Neuronal stem cell (in vitro differentiated cells): ENCODE data around the gene FAM20B.

Experiments used
- DNase-seq: peaks from one replicate; pipeline ENCODE4 v3.0.0-alpha.2; 2013; ENCODE audit warnings: low spot score
- H2AFZ ChIP-seq: one replicate; pipeline ENCODE4 v1.6.1; 2013; ENCODE audit warnings: mild to moderate bottlenecking, low read length, inconsistent platforms
- H2AK5ac ChIP-seq: 2 replicates; pipeline ENCODE4 v1.6.1; 2013; ENCODE audit warnings: low read depth, mild to moderate bottlenecking, inconsistent platforms, low read length, moderate library complexity, mixed read lengths
- H2BK120ac ChIP-seq: 2 replicates; pipeline ENCODE4 v1.6.1; 2013; ENCODE audit warnings: low read depth, mild to moderate bottlenecking, inconsistent platforms, low read length, moderate library complexity, mixed read lengths
- H2BK12ac ChIP-seq: one replicate; pipeline ENCODE4 v1.6.1; 2013; ENCODE audit warnings: low read length, inconsistent platforms
- H2BK15ac ChIP-seq: 2 replicates; pipeline ENCODE4 v1.6.1; 2013; ENCODE audit warnings: mild to moderate bottlenecking, low read length, inconsistent platforms, mixed read lengths
- H2BK5ac ChIP-seq: one replicate; pipeline ENCODE4 v1.6.1; 2013; ENCODE audit warnings: inconsistent platforms, mild to moderate bottlenecking, low read length, moderate library complexity
- H3K14ac ChIP-seq: one replicate; pipeline ENCODE4 v1.6.1; 2013; ENCODE audit warnings: low read length, inconsistent platforms
- H3K18ac ChIP-seq: 2 replicates; pipeline ENCODE4 v1.6.1; 2013; ENCODE audit warnings: low read length, inconsistent platforms
- H3K23ac ChIP-seq: 2 replicates; pipeline ENCODE4 v1.6.1; 2013; ENCODE audit warnings: low read depth, mild to moderate bottlenecking, mixed read lengths, low read length, inconsistent platforms; ENCODE audit not compliant: poor library complexity
- H3K27ac ChIP-seq: replicated peaks from 3 replicates; pipeline ENCODE4 v1.5.1; 2013; ENCODE audit warnings: low read length, inconsistent platforms
- H3K27me3 ChIP-seq, 3 experiments: 2 replicates each; pipeline ENCODE4 v1.6.1; 2013; ENCODE audit warnings: low read length in 3 of 3, mild to moderate bottlenecking in 2 of 3, inconsistent platforms in 1 of 3, low read depth in 1 of 3, mixed read lengths in 1 of 3, moderate library complexity in 1 of 3; ENCODE audit not compliant: control insufficient read depth in 3 of 3, insufficient read depth in 3 of 3
- H3K36me3 ChIP-seq, 2 donors: replicated peaks in 1 of 2; 2 replicates each; pipeline ENCODE4 v1.6.1; 2013; ENCODE audit warnings: low read length in 2 of 2; ENCODE audit not compliant: control insufficient read depth in 2 of 2, insufficient read depth in 2 of 2
- H3K4ac ChIP-seq: 2 replicates; pipeline ENCODE4 v1.6.1; 2013; ENCODE audit warnings: inconsistent platforms, mild to moderate bottlenecking, low read length, moderate library complexity
- H3K4me1 ChIP-seq, 2 donors: 1 replicate in 1 of 2; 2 replicates in 1 of 2; pipeline ENCODE4 v1.6.1; 2013; ENCODE audit warnings: low read length in 2 of 2, low read depth in 1 of 2; ENCODE audit not compliant: control insufficient read depth in 2 of 2, insufficient read depth in 1 of 2
- H3K4me2 ChIP-seq: one replicate; pipeline ENCODE4 v1.6.1; 2013; ENCODE audit warnings: mild to moderate bottlenecking, low read length, inconsistent platforms; ENCODE audit not compliant: insufficient read depth, poor library complexity, severe bottlenecking
- H3K4me3 ChIP-seq, 2 donors: 2 replicates each; pipeline ENCODE4 v1.5.1; 2013; ENCODE audit warnings: low read length in 2 of 2, mild to moderate bottlenecking in 2 of 2, inconsistent platforms in 1 of 2, moderate library complexity in 1 of 2
- H3K79me1 ChIP-seq: one replicate; pipeline ENCODE4 v1.6.1; 2013; ENCODE audit warnings: low read depth, mild to moderate bottlenecking, inconsistent platforms, low read length, moderate library complexity
- H3K9ac ChIP-seq: one replicate; pipeline ENCODE4 v1.6.1; 2013; ENCODE audit warnings: mild to moderate bottlenecking, low read depth, low read length, inconsistent platforms; ENCODE audit not compliant: poor library complexity
- H3K9me3 ChIP-seq, 2 donors: replicated peaks in 1 of 2; 2 replicates each; pipeline versions ENCODE3 to v1.6.1; 2013; ENCODE audit warnings: low read length in 2 of 2, mild to moderate bottlenecking in 2 of 2, inconsistent platforms in 1 of 2, low read depth in 1 of 2, mixed read lengths in 1 of 2, moderate library complexity in 1 of 2; ENCODE audit not compliant: control insufficient read depth in 2 of 2, insufficient read depth in 1 of 2
- H4K8ac ChIP-seq: one replicate; pipeline ENCODE4 v1.6.1; 2013; ENCODE audit warnings: low read depth, mild to moderate bottlenecking, inconsistent platforms, low read length, moderate library complexity
- H4K91ac ChIP-seq: one replicate; pipeline ENCODE4 v1.6.1; 2013; ENCODE audit warnings: low read length, low read depth, mild to moderate bottlenecking, inconsistent platforms; ENCODE audit not compliant: poor library complexity
- WGBS, 2 donors: extraction: QIAGEN DNeasy Blood & Tissue Kit; methylation state at CpG; one replicate each; pipeline ENCODE4 v1.1.7; 2013; ENCODE audit warnings: missing lambda C conversion rate in 2 of 2, mixed read lengths in 1 of 2; ENCODE audit not compliant: insufficient read length in 2 of 2, insufficient replicate concordance in 1 of 2; ENCODE audit errors: extremely low coverage in 2 of 2; 5-methylcytosine and 5-hydroxymethylcytosine counted together

FAM20B gene

GRCh38 chr1:179119513-179119912 lies 93.8 kb downstream of the FAM20B start:
- no peak for DNase-seq
- H3K36me3 ChIP-seq = peaks cover 10 to 60% of the 10 kb centered on the region in 2 donors

GRCh38 chr1:179120736-179121135 lies 95.0 kb downstream of the FAM20B start:
- WGBS, 2 donors = no CpG with 5 or more reads among the region's 2 CpGs
- Histone ChIP-seq H3K4me2 (no peak overlapping the region), H3K9me3 (no peaks in the 10 kb centered on the region), H4K8ac (no peak overlapping the region), H3K4me1 (no peaks in the 10 kb centered on the region), H3K9ac (no peak overlapping the region), H3K36me3 (peaks cover 10 to 63% of the 10 kb centered on the region in 2 donors), H4K91ac (no peak overlapping the region), H3K14ac (no peak overlapping the region), H3K4me3 (no peak overlapping the region), H2BK15ac (no peak overlapping the region), H2AK5ac (no peak overlapping the region), H3K27ac (no peak overlapping the region), H2BK5ac (no peak overlapping the region), H2BK12ac (no peak overlapping the region), H3K27me3 (no peaks in the 10 kb centered on the region), H3K23ac (no peak overlapping the region), H3K4ac (no peak overlapping the region), H3K79me1 (no peaks in the 10 kb centered on the region), H3K18ac (no peak overlapping the region), H2AFZ (no peak overlapping the region), H2BK120ac (no peak overlapping the region)
- no peak for DNase-seq

More at GRCh38 chr1:179119513-179119912, 93.8 kb downstream of the FAM20B start:
- no peak overlapping the region for H3K4me3 ChIP-seq
- no peak overlapping the region for H2BK12ac ChIP-seq
- H4K8ac ChIP-seq = no peak overlapping the region
- H3K23ac ChIP-seq = no peak overlapping the region
- H3K14ac ChIP-seq = no peak overlapping the region
- no peak overlapping the region for H2BK120ac ChIP-seq
- H3K4me2 ChIP-seq = no peak overlapping the region
- H3K18ac ChIP-seq = no peak overlapping the region
- no peak overlapping the region for H4K91ac ChIP-seq
- no peak overlapping the region for H2AFZ ChIP-seq
- no peaks in the 10 kb centered on the region for H3K79me1 ChIP-seq
- H3K4me1 ChIP-seq = no peaks in the 10 kb centered on the region
- H3K9me3 ChIP-seq = no peaks in the 10 kb centered on the region
- H2AK5ac ChIP-seq = no peak overlapping the region
- H2BK15ac ChIP-seq = no peak overlapping the region
- H2BK5ac ChIP-seq = no peak overlapping the region
- H3K9ac ChIP-seq = no peak overlapping the region
- H3K27me3 ChIP-seq = no peaks in the 10 kb centered on the region
- H3K4ac ChIP-seq = no peak overlapping the region
- H3K27ac ChIP-seq = no peak overlapping the region

- no peak overlapping the region for H2AK5ac ChIP-seq
- no peak overlapping the region for H3K27ac ChIP-seq
- DNase-seq = no peak
- H3K9me3 ChIP-seq = peaks cover 0 to 1% of the 10 kb centered on the region in 2 donors
- H2BK5ac ChIP-seq = no peak overlapping the region
- no peak overlapping the region for H2BK120ac ChIP-seq
- H3K18ac ChIP-seq = no peak overlapping the region
- peaks cover 12 to 68% of the 10 kb centered on the region in 2 donors for H3K36me3 ChIP-seq
- H3K23ac ChIP-seq = no peak overlapping the region
- H3K27me3 ChIP-seq = no peaks in the 10 kb centered on the region
- no peak overlapping the region for H2BK12ac ChIP-seq
- peaks cover 0 to 1% of the 10 kb centered on the region in 2 donors for H3K4me1 ChIP-seq
- no peak overlapping the region for H3K14ac ChIP-seq
- no peak overlapping the region for H3K9ac ChIP-seq
- no peak overlapping the region for H3K4me3 ChIP-seq
- H3K79me1 ChIP-seq = no peaks in the 10 kb centered on the region
- H4K8ac ChIP-seq = no peak overlapping the region
- H3K4ac ChIP-seq = no peak overlapping the region
- H2AFZ ChIP-seq = no peak overlapping the region
- no CpG with 5 or more reads among the region's 7 CpGs for WGBS, 2 donors
- no peak overlapping the region for H3K4me2 ChIP-seq
- no peak overlapping the region for H2BK15ac ChIP-seq
- no peak overlapping the region for H4K91ac ChIP-seq
These were observed 95.7 kb downstream of the FAM20B start for GRCh38 chr1:179121159-179121938.

DNA sequence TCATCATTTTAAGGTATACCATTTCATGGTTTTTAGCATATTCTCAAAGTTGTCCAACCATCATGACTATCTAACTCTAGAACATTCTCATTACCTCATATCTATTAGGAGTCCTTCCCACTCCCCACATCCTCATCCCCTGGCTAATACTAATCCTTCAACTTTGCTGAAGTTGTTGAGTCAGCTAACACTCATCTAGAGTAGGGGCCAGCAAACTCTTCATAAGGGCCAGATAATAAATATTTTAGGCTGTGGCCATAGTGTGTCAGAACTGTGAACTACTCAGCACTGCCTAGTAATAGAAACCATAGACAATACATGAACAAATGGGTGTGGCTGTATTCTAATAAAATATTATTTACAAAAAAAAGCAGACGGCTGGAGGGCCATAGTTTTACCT lies 99.2 kb downstream of the FAM20B start:
- no peak overlapping the region for H3K4ac ChIP-seq
- H3K27ac ChIP-seq = no peak overlapping the region
- no peak overlapping the region for H4K91ac ChIP-seq
- H3K9ac ChIP-seq = no peak overlapping the region
- H2BK120ac ChIP-seq = no peak overlapping the region
- no CpG with 5 or more reads among the region's 1 CpG for WGBS, 2 donors
- no peak overlapping the region for H3K4me2 ChIP-seq
- no peak overlapping the region for H4K8ac ChIP-seq
- H3K36me3 ChIP-seq = peaks cover 6 to 42% of the 10 kb centered on the region in 2 donors
- no peaks in the 10 kb centered on the region for H3K79me1 ChIP-seq
- H2BK15ac ChIP-seq = no peak overlapping the region
- H3K18ac ChIP-seq = no peak overlapping the region
- DNase-seq = no peak
- no peak overlapping the region for H2BK5ac ChIP-seq
- no peak overlapping the region for H3K4me3 ChIP-seq
- H3K4me1 ChIP-seq = peaks cover 0 to 2% of the 10 kb centered on the region in 2 donors
- H3K23ac ChIP-seq = no peak overlapping the region
- no peaks in the 10 kb centered on the region for H3K27me3 ChIP-seq
- H3K9me3 ChIP-seq = peaks cover 0 to 2% of the 10 kb centered on the region in 2 donors
- H3K14ac ChIP-seq = no peak overlapping the region
- no peak overlapping the region for H2BK12ac ChIP-seq
- H2AK5ac ChIP-seq = no peak overlapping the region
- no peak overlapping the region for H2AFZ ChIP-seq
